T-helper 1 cell (primary cell): Measurements from ENCODE around the gene GRIK4.

Experiments
- DNase-seq, 5 donors: peaks; one replicate each; pipeline ENCODE4 v3.0.0-alpha.2; 2012 to 2020

GRIK4 gene

GRCh38 chr11:120712881-120713280 lies 201.3 kb downstream of the GRIK4 start:
- no peak for DNase-seq

DNA sequence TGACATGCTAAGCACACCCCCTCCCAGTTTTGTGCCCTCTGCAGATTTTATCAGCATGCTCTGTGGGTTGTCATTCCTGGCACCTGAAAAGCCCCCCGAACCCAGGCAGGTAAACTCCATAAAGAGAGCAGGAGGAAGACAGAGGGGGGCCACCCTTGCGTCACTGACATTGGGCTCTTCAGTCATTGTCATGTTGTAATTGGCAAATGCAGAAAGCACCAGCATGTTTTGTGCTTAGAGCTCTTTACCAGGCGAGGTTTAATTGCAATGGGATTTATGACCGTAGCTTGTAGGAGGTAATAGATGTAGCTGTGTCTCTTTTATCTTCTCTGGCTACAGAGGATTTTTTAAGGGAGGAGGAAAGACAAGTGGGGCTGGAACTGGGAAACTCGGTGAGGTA lies 201.7 kb downstream of the GRIK4 start:
- DNase-seq = no peak

GRCh38 chr11:120714438-120714837 lies 202.9 kb downstream of the GRIK4 start:
- no peak for DNase-seq

DNA sequence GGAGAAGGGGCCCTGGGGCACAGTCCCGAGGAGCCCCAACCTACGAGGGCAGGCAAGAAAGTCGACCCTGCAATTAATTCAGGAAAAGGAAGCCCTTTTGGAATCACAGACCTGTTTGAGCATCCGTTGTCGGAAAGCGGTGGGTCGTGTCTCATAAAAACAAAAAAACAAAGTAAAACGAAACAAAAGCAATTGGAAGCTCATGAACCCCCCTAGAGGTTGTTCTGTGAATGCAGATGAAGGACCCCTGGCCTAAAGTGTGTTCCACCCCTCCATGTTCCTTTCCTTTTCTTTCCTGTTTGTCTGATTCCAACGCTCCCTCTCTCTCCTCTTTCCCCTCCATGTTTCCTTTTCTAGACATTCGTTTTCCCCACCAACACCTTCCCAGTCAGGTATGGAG lies 203.7 kb downstream of the GRIK4 start:
- DNase-seq = no peak

DNA sequence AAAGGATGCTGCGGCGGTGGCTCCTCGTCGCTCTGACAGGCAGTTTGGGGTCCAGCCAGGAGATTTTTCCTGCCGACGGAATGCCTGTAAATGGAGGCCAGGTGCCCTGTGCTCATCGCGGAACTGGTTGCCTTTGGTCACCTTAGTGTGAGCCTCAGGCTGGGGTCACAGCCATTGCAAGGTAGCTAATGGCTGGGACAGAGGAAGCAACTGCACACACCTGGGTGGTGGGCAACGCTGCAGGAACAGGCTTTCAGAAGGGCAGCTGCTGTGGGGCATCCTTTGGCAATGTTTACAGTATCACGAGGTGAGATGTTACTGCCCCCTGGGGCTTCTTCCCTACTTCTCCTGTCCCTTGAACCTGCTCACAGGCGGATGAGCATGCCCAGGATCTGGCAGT lies 205.5 kb downstream of the GRIK4 start:
- no peak for DNase-seq

DNA sequence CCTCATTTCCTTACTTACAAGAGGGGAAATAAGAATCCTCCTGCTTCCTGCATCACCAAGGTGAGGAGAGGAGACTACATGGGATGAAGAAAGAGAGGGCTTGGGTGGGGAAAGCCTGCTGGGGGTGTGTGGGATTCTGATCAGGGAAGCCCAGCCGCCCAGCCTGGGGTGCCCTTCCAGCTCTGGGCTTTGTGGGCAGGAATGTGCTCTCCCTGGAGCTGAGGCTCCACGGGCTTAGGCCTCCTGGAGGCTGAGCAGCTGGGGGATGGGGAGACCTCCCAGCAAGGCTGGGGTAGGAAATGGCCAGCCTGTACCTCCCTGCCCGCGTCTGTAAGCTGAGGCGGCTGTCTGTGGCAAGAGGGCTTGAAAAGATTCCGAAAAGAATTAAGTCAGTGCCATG lies 206.1 kb downstream of the GRIK4 start:
- DNase-seq = no peak

- DNase-seq = no peak
These were observed 206.6 kb downstream of the GRIK4 start for GRCh38 chr11:120718171-120718570.

GRCh38 chr11:120719348-120719747 lies 207.8 kb downstream of the GRIK4 start:
- DNase-seq = no peak

GRCh38 chr11:120720760-120721159 lies 209.2 kb downstream of the GRIK4 start:
- no peak for DNase-seq

GRCh38 chr11:120722524-120722923 lies 211.0 kb downstream of the GRIK4 start:
- DNase-seq = no peak

DNA sequence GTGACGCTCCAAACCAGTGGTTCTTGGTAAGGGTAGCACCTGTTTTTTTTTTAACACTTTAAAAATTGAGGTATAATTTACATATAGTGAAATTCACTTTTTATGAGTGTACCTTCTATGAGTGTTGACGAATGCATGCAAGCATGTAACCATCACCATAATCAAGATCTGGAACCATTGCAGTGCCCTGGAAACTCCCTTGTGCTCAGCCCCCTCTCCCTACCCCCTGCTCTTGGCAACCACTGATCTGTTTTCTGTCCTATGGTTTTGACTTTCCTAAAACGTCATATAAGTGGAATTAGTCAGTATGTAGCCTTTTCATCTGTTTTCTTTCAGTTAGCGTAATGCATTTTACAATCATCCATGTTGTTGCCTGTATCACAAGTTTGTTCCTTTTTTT lies 212.2 kb downstream of the GRIK4 start:
- DNase-seq = no peak

- DNase-seq = no peak
These were observed 216.2 kb downstream of the GRIK4 start for GRCh38 chr11:120727752-120728151.

DNA sequence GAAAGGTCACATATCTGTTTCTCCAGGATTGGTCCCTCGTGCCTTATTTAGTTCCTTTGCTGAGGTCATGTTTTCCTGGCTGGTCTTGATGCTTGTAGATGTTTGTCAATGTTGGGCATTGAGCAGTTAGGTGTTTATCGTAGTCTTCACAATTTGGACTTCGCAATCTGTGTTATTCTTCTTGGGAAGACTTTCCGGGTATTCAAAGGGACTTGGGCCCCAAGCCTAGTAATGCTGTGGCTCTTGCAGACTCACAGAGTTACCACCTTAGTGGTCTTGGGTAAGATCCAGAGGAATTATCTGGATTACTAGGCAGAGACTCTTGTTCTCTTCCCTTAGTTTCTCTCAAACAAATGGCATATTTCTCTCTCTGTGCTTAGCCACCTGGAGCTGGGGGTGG lies 223.5 kb downstream of the GRIK4 start:
- DNase-seq = no peak

DNA sequence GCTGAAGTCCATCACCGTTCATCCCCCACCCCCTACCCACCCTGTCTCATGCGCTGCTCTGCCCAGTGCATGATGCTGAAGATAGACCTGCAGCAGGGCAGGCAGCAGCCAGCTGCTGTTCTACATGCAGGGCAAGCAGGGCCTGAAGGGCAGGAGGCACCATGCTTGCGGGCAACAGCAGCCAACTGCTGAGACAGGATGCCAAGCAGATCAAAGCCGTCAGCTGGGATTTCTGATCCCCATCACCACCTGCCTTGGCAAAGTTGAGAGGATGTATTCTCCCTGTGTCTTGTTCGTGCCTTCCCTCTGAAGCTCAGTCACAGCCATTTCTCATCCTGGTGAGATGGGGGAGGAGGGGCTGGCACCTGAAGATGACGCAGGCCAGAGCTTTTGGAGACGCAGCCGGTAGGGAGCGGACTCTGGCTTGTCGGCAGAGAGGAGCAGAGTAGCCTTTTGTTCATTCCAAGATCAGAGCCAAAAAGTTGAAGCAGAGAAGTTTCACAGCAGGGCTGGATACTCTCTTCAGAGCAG lies 227.0 kb downstream of the GRIK4 start:
- no peak for DNase-seq

DNA sequence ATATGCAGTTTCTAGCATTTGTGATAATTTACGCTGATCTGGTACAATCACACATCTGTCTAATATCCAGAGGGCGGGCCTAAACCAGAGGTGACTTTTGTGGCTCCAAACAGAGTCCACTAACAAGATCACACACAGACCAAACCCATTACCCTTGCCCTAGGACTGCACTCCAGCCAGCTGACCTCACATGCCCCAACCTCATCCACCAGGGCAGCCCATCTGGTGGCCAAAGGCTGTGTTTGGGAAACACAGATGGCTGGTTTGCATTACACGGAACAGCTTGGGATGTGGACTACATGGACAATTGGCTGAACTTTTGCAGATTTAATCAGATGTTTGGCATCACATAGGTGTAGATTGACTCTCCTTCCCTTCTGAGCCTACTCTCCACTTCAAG lies 228.2 kb downstream of the GRIK4 start:
- no peak for DNase-seq

GRCh38 chr11:120740380-120740779 lies 228.8 kb downstream of the GRIK4 start:
- no peak for DNase-seq

- DNase-seq = no peak
These were observed 232.8 kb downstream of the GRIK4 start for GRCh38 chr11:120744016-120744994.

- no peak for DNase-seq
These were observed 234.8 kb downstream of the GRIK4 start for GRCh38 chr11:120746376-120746775.

GRCh38 chr11:120746836-120747609 lies 235.5 kb downstream of the GRIK4 start:
- DNase-seq = no peak

DNA sequence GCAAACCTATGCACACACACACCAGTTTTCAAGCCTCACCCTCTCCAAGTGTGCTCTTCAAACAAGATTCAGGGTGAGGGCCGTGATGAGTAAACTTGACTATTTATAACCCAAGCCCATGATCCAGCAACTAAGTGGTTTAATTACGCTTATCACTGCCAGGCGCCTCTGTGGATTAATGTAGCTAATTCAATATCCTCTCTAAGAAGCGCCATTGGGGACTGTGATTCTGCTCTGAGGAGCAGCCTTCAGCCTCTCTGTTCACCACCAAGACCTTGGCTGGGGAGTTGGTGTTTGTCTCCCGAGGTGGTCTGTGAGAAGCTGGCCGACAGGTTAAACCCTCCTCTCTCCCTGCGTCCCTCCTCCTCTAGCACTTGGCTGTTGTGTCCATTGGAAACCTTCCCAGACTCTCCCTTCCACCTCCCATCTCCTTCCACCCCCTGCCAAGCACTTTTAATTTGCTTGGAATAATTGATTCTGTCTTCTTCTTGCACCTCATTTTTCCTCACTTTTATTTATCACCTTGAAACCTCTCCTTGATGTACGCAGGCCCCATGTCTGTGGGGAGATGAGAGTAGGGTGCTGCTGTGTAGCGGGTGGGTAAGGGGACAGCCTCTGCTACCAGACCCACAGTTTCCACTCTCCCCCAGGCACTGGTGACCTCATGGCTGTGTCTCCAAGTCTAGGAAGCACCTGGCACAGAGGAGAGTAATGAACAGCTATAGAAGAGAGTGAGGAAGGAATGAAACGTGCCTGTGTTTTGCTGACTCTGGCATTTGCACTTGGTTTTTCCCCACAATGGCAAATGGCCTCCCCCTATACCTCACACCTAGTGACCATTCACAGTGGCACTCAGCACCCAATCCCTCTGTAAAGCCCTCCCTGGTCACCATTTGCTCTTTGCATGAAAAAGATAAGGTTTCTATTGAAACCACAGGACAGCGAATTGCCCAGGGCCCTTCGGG lies 236.6 kb downstream of the GRIK4 start:
- DNase-seq = no peak

DNA sequence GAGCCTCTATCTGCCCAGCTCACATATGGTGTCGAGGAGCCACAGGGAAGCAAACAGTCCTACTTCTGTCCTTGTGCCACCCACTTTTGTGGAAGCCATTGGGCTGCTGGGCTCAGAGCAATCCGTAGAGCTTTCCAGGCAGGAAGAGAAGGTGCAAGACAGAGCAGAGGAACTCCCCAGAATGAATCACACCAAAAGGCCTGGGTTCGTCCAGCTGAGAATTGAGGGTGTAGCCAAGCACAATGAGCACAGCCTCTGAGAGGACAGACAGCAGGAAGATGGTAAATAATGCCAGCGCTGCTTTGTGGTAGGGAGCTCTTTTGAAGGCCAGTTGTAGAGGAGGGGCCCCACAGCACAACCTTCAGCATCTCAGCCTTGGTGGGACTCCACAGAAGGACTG lies 237.8 kb downstream of the GRIK4 start:
- DNase-seq = no peak
